Measurements from ENCODE around the gene ARSI.

- TF ChIP-seq, protein P1, sequence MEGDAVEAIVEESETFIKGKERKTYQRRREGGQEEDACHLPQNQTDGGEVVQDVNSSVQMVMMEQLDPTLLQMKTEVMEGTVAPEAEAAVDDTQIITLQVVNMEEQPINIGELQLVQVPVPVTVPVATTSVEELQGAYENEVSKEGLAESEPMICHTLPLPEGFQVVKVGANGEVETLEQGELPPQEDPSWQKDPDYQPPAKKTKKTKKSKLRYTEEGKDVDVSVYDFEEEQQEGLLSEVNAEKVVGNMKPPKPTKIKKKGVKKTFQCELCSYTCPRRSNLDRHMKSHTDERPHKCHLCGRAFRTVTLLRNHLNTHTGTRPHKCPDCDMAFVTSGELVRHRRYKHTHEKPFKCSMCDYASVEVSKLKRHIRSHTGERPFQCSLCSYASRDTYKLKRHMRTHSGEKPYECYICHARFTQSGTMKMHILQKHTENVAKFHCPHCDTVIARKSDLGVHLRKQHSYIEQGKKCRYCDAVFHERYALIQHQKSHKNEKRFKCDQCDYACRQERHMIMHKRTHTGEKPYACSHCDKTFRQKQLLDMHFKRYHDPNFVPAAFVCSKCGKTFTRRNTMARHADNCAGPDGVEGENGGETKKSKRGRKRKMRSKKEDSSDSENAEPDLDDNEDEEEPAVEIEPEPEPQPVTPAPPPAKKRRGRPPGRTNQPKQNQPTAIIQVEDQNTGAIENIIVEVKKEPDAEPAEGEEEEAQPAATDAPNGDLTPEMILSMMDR (IDR thresholded peaks at IDR 0.05; ENCODE audit: insufficient read depth, low read length) = no peak
- TF ChIP-seq, protein P2, sequence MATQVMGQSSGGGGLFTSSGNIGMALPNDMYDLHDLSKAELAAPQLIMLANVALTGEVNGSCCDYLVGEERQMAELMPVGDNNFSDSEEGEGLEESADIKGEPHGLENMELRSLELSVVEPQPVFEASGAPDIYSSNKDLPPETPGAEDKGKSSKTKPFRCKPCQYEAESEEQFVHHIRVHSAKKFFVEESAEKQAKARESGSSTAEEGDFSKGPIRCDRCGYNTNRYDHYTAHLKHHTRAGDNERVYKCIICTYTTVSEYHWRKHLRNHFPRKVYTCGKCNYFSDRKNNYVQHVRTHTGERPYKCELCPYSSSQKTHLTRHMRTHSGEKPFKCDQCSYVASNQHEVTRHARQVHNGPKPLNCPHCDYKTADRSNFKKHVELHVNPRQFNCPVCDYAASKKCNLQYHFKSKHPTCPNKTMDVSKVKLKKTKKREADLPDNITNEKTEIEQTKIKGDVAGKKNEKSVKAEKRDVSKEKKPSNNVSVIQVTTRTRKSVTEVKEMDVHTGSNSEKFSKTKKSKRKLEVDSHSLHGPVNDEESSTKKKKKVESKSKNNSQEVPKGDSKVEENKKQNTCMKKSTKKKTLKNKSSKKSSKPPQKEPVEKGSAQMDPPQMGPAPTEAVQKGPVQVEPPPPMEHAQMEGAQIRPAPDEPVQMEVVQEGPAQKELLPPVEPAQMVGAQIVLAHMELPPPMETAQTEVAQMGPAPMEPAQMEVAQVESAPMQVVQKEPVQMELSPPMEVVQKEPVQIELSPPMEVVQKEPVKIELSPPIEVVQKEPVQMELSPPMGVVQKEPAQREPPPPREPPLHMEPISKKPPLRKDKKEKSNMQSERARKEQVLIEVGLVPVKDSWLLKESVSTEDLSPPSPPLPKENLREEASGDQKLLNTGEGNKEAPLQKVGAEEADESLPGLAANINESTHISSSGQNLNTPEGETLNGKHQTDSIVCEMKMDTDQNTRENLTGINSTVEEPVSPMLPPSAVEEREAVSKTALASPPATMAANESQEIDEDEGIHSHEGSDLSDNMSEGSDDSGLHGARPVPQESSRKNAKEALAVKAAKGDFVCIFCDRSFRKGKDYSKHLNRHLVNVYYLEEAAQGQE (IDR thresholded peaks at IDR 0.05; ENCODE audit: insufficient replicate concordance, low read depth) = no peak
Observed at GRCh38 chr5:150326707-150327106, 24.0 kb upstream of the ARSI start.
